H1 (cell line): ENCODE results near the gene TLCD5. TPM values are rescaled to one million over a fixed set of nuclear protein-coding genes. Genes with fewer than 3 reads are reported as not detected.
A peak's percentile ranks its signal among the peaks of the same experiment; 100 is the strongest.

ENCODE experiments used
- CTCF ChIA-PET: fragments of 300-600 bp; sonication (Branson Sonifier 250); formaldehyde crosslinking; loops from one replicate; lab custom pipeline; 2021; ENCODE audit not compliant: partially characterized antibody; lab: Charles Lee
- POLR2A ChIA-PET: fragments of 300-600 bp; sonication (Branson Sonifier 250); formaldehyde crosslinking; loops from one replicate; lab custom pipeline; 2021; ENCODE audit warnings: inconsistent platforms; ENCODE audit not compliant: partially characterized antibody; lab: Charles Lee
- DNase-seq, 2 experiments: peaks; one replicate each; pipeline versions ENCODE4 v3.0.0 to v3.0.0-alpha.2; 2010 to 2022; ENCODE audit warnings: low spot score in 2 of 2, low read depth in 1 of 2, mixed read lengths in 1 of 2
- FAIRE-seq: peaks from 2 replicates; lab custom pipeline; 2011; peaks lifted over from hg19 to GRCh38; lab: Jason Lieb, UNC
- H2AFZ ChIP-seq: 2 replicates; pipeline ENCODE4 v1.8.1; 2012; ENCODE audit warnings: low read length, inconsistent platforms
- H2AK5ac ChIP-seq: 2 replicates; pipeline ENCODE4 v1.6.1; 2013; ENCODE audit warnings: low read depth, low read length
- H2BK120ac ChIP-seq: replicated peaks from 2 replicates; pipeline ENCODE3; 2013; ENCODE audit warnings: low read depth, low read length, inconsistent platforms
- H2BK12ac ChIP-seq: 2 replicates; pipeline ENCODE4 v1.6.1; 2013; ENCODE audit warnings: low read depth, low read length
- H2BK15ac ChIP-seq: 2 replicates; pipeline ENCODE4 v1.6.1; 2013; ENCODE audit warnings: low read length
- H2BK20ac ChIP-seq: 2 replicates; pipeline ENCODE4 v1.6.1; 2013; ENCODE audit warnings: low read length
- H2BK5ac ChIP-seq: 2 replicates; pipeline ENCODE4 v1.6.1; 2013; ENCODE audit warnings: low read depth, low read length
- H3K14ac ChIP-seq: 2 replicates; pipeline ENCODE4 v1.6.1; 2013; ENCODE audit warnings: inconsistent platforms; ENCODE audit not compliant: insufficient read length
- H3K18ac ChIP-seq: 2 replicates; pipeline ENCODE4 v1.6.1; 2013; ENCODE audit warnings: low read length; ENCODE audit errors: extremely low read depth
- H3K23ac ChIP-seq: 2 replicates; pipeline ENCODE4 v1.6.1; 2013; ENCODE audit warnings: inconsistent platforms; ENCODE audit not compliant: insufficient read length
- H3K23me2 ChIP-seq: 2 replicates; pipeline ENCODE4 v1.6.1; 2013; ENCODE audit warnings: low read depth, low read length
- H3K27ac ChIP-seq: 2 replicates; pipeline ENCODE4 v1.6.1; 2011; ENCODE audit warnings: low read depth, low read length, inconsistent platforms
- H3K27me3 ChIP-seq, 4 experiments: replicated peaks in 1 of 4; 1 replicate in 1 of 4; 2 replicates in 3 of 4; pipeline versions ENCODE4 v1.6.1 to v1.8.1; 2011 to 2013; ENCODE audit warnings: low read length in 3 of 4, mild to moderate bottlenecking in 3 of 4, inconsistent platforms in 2 of 4, mixed read lengths in 2 of 4, moderate library complexity in 1 of 4; ENCODE audit not compliant: control insufficient read depth in 3 of 4, insufficient read depth in 3 of 4; ENCODE audit errors: extremely low read depth in 1 of 4
- H3K36me3 ChIP-seq, 4 experiments: 2 replicates each; pipeline versions ENCODE4 v1.6.1 to v1.8.1; 2011 to 2013; ENCODE audit warnings: mild to moderate bottlenecking in 4 of 4, low read length in 3 of 4, moderate library complexity in 2 of 4, control low read depth in 1 of 4, inconsistent platforms in 1 of 4; ENCODE audit not compliant: insufficient read depth in 4 of 4, control insufficient read depth in 2 of 4
- H3K4ac ChIP-seq: replicated peaks from 2 replicates; pipeline ENCODE3; 2013; ENCODE audit warnings: low read length, low read depth, mixed read lengths, inconsistent platforms; ENCODE audit not compliant: insufficient read length
- H3K4me1 ChIP-seq, 4 experiments: replicated peaks in 1 of 4; 1 replicate in 1 of 4; 2 replicates in 3 of 4; pipeline versions ENCODE4 v1.6.1 to v1.8.1; 2011 to 2013; ENCODE audit warnings: low read length in 3 of 4, inconsistent platforms in 2 of 4, mixed read lengths in 1 of 4; ENCODE audit not compliant: insufficient read depth in 4 of 4, control insufficient read depth in 3 of 4
- H3K4me2 ChIP-seq, 2 experiments: 2 replicates each; pipeline versions ENCODE4 v1.6.1 to v1.8.1; 2011 to 2013; ENCODE audit warnings: low read depth in 2 of 2, low read length in 2 of 2, control low read depth in 1 of 2, inconsistent platforms in 1 of 2, mild to moderate bottlenecking in 1 of 2; ENCODE audit not compliant: insufficient read depth in 1 of 2
- H3K4me3 ChIP-seq, 4 experiments: fragments of 200-600, 300-600 bp in 1 of 4; sonication (generic), shearing (Covaris generic), sonication (Bioruptor Twin) in 1 of 4; 2 replicates each; pipeline versions ENCODE4 v1.5.1 to v1.8.1; 2011 to 2016; ENCODE audit warnings: low read length in 4 of 4, low read depth in 3 of 4, control low read depth in 2 of 4, inconsistent platforms in 2 of 4, mild to moderate bottlenecking in 2 of 4, mixed read lengths in 1 of 4, moderate library complexity in 1 of 4; ENCODE audit not compliant: insufficient read depth in 2 of 4; ENCODE audit errors: extremely low read depth in 1 of 4
- H3K56ac ChIP-seq: replicated peaks from 2 replicates; pipeline ENCODE3; 2013; ENCODE audit warnings: low read depth, mild to moderate bottlenecking, mixed read lengths, low read length, inconsistent platforms; ENCODE audit not compliant: insufficient read length
- H3K79me1 ChIP-seq: 2 replicates; pipeline ENCODE4 v1.6.1; 2013; ENCODE audit warnings: low read depth, low read length, control low read depth
- H3K79me2 ChIP-seq, 2 experiments: 2 replicates each; pipeline versions ENCODE4 v1.6.1 to v1.8.1; 2012 to 2013; ENCODE audit warnings: low read length in 2 of 2, mild to moderate bottlenecking in 2 of 2, inconsistent platforms in 1 of 2; ENCODE audit not compliant: insufficient read depth in 2 of 2, control insufficient read depth in 1 of 2
- H3K9ac ChIP-seq, 4 experiments: replicated peaks in 1 of 4; 1 replicate in 1 of 4; 2 replicates in 3 of 4; pipeline versions ENCODE4 v1.6.1 to v1.8.1; 2011 to 2013; ENCODE audit warnings: low read depth in 3 of 4, low read length in 3 of 4, control low read depth in 2 of 4, mild to moderate bottlenecking in 2 of 4, moderate library complexity in 2 of 4, inconsistent platforms in 1 of 4; ENCODE audit errors: extremely low read depth in 1 of 4
- H3K9me3 ChIP-seq, 2 experiments: 2 replicates each; pipeline versions ENCODE4 v1.6.1 to v1.8.1; 2012 to 2013; ENCODE audit warnings: mild to moderate bottlenecking in 2 of 2, moderate library complexity in 2 of 2, control low read depth in 1 of 2, inconsistent platforms in 1 of 2, low read depth in 1 of 2, low read length in 1 of 2, mixed read lengths in 1 of 2; ENCODE audit not compliant: insufficient read depth in 2 of 2
- H4K20me1 ChIP-seq, 2 experiments: replicated peaks in 1 of 2; 2 replicates each; pipeline versions ENCODE3 to v1.8.1; 2011 to 2013; ENCODE audit warnings: inconsistent platforms in 2 of 2, low read length in 2 of 2, mild to moderate bottlenecking in 1 of 2; ENCODE audit not compliant: insufficient read depth in 2 of 2, control insufficient read depth in 1 of 2
- H4K5ac ChIP-seq: 2 replicates; pipeline ENCODE4 v1.6.1; 2013; ENCODE audit warnings: low read length, low read depth, mixed read lengths, inconsistent platforms; ENCODE audit not compliant: insufficient read length
- H4K8ac ChIP-seq: 2 replicates; pipeline ENCODE4 v1.8.0; 2013; ENCODE audit warnings: mild to moderate bottlenecking, moderate library complexity, low read length, inconsistent platforms; ENCODE audit not compliant: insufficient read depth; ENCODE audit errors: extremely low read depth
- H4K91ac ChIP-seq: replicated peaks from 2 replicates; pipeline ENCODE3; 2013; ENCODE audit warnings: low read length, mixed read lengths, inconsistent platforms; ENCODE audit not compliant: insufficient read length
- MAFK ChIP-seq: IDR thresholded peaks from 2 replicates; pipeline ENCODE4 v1.6.1; 2012; ENCODE audit warnings: low read depth, mild to moderate bottlenecking, improper control_type of control experiment, low read length
- POU5F1 ChIP-seq: IDR thresholded peaks from 2 replicates; pipeline ENCODE4 v1.6.1; 2011; ENCODE audit warnings: low read depth, mild to moderate bottlenecking, low read length, moderate library complexity
- RAD21 ChIP-seq, 2 experiments: IDR thresholded peaks in 1 of 2; conservative IDR thresholded peaks in 1 of 2; 2 replicates each; pipeline ENCODE4 v1.6.1; 2011; ENCODE audit warnings: low read depth in 2 of 2, low read length in 2 of 2, improper control_type of control experiment in 1 of 2, inconsistent platforms in 1 of 2, mild to moderate bottlenecking in 1 of 2, moderate library complexity in 1 of 2
- RBBP5 ChIP-seq: IDR thresholded peaks from 2 replicates; pipeline ENCODE4 v1.7.1; 2012; ENCODE audit warnings: low read depth, mild to moderate bottlenecking, inconsistent platforms, low read length, moderate library complexity, borderline replicate concordance
- WGBS, 2 experiments: shearing (Covaris generic) in 1 of 2; methylation state at CpG; one replicate each; pipeline versions ENCODE4 v1.1.6 to v1.1.7; 2013 to 2015; ENCODE audit warnings: low lambda C conversion rate in 2 of 2, mixed read lengths in 2 of 2, inconsistent platforms in 1 of 2, low coverage in 1 of 2, missing lambda C conversion rate in 1 of 2; ENCODE audit not compliant: insufficient replicate concordance in 2 of 2, insufficient coverage in 1 of 2, insufficient read length in 1 of 2; ENCODE audit errors: extremely low coverage in 1 of 2, missing lambda C conversion rate in 1 of 2; 5-methylcytosine and 5-hydroxymethylcytosine counted together
- polyA plus RNA-seq, 7 experiments: library from polyadenylated mRNA; depleted of rRNA in 3 of 7; stranded (reverse) in 5 of 7; unstranded in 2 of 7; fragments of >200 nt in 5 of 7; fragments of 200-250 nt in 2 of 7; gene quantifications; 1 replicate in 5 of 7; 2 replicates in 1 of 7; 4 replicates in 1 of 7; pipeline versions ENCODE4 v1.2.1 to v1.2.3, GENCODE V29; 2011 to 2013; ENCODE audit warnings: missing spikeins in 2 of 7, mixed read lengths in 2 of 7
- total RNA-seq: library from RNA; stranded (reverse); fragmentation: NEBNext Ultra II Directional; extraction: Animal tissue kit (Norgen Biotek cat#: 25700); gene quantifications from 2 replicates; pipeline ENCODE4 v1.2.1, GENCODE V29; 2021

The TLCD5 gene
- total and polyA plus RNA-seq, 2 of the 8 experiments (the other 6 are each of a cell fraction or from before 2014, with no cell fraction given), result 9.5 to 10.1 TPM

DNA sequence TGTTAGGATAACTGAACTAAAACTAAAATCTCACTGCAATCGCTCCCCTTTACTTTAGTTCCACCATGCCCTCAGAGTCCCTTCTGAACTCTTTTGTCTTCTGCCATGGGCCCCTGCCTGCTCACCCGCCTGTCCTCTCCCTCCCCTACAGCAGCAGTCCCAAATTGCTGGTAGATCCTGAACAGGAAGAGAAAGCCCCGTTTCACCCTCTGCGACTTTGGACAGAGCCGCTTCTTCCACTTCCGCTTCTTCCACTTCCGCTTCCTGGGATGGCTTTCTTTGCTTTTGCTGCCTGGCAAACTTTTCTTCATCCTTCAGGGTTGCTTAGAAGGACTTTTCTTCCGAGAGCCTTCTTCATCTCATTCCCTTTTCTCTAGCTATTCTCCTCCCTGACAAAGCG lies 35.7 kb upstream of the TLCD5 start:
- H4K8ac ChIP-seq, result no peak overlapping the region
- H3K4me3 ChIP-seq, result no peak overlapping the region
- H2BK15ac ChIP-seq, result no peak overlapping the region
- WGBS, 2 experiments, result 86% methylated on average over 8 of the region's 9 CpGs; no CpG with 5 or more reads in 1 of the 2 experiments
- no peaks in the 10 kb centered on the region for H3K79me1 ChIP-seq
- FAIRE-seq, result no peak
- no peaks in the 10 kb centered on the region for H3K79me2 ChIP-seq
- H3K4me2 ChIP-seq, result no peak overlapping the region
- CTCF ChIA-PET, result interaction anchor here (1.4 to 31.5 kb wide), 3 partner anchors 12 to 48 kb away, joined by 3 to 1412 read pairs (median 76); partner anchors contain the start of gene POU2F3
- no peak overlapping the region for H3K23ac ChIP-seq
- no peak for DNase-seq
- H4K5ac ChIP-seq, result no peak overlapping the region
- H2AK5ac ChIP-seq, result no peak overlapping the region
- H3K14ac ChIP-seq, result no peak overlapping the region
- POLR2A ChIA-PET, result interaction anchor here (1.5 kb wide), 1 partner anchor 11 kb away, joined by 6 read pairs; no protein-coding TSS in a partner anchor
- H4K91ac ChIP-seq, result no peak overlapping the region
- no peak overlapping the region for H3K9ac ChIP-seq
- H3K56ac ChIP-seq, result no peak overlapping the region
- peaks cover 0 to 4% (median 2%) of the 10 kb centered on the region in 4 experiments; a peak in 3 of 7 replicates for H3K4me1 ChIP-seq
- H3K9me3 ChIP-seq, result no peaks in the 10 kb centered on the region
- no peak overlapping the region for H2BK120ac ChIP-seq
- no peak overlapping the region for H2BK12ac ChIP-seq
- no peak overlapping the region for H2BK5ac ChIP-seq
- no peak overlapping the region for H3K27ac ChIP-seq
- no peak overlapping the region for H3K4ac ChIP-seq
- H3K36me3 ChIP-seq, result no peaks in the 10 kb centered on the region
- H4K20me1 ChIP-seq, result no peaks in the 10 kb centered on the region
- H3K23me2 ChIP-seq, result no peaks in the 10 kb centered on the region
- H3K18ac ChIP-seq, result no peak overlapping the region
- no peak overlapping the region for H2BK20ac ChIP-seq
- H2AFZ ChIP-seq, result 0 out of 2 replicates have a peak overlapping the region, but pooled peaks have one; percentile 67
- H3K27me3 ChIP-seq, result peaks cover 0 to 2% (median 0%) of the 10 kb centered on the region in 4 experiments; a peak in 3 of 7 replicates
- TF ChIP-seq RBBP5, result no peak
- TF ChIP-seq RAD21 (IDR thresholded peaks at IDR 0.05 in 1 of 2, conservative IDR thresholded peaks at IDR 0.05 in 1 of 2; ENCODE audit: low read depth in 2 of 2, low read length in 2 of 2), result no peak
- TF ChIP-seq POU5F1, result no peak
- TF ChIP-seq MAFK, result no peak
